ENCODE results near the gene PIEZO2. TPM values are rescaled to one million over a fixed set of nuclear protein-coding genes. Genes with fewer than 3 reads are reported as not detected.
"Not testable (repeated sequence)": the region's sequence is repeated elsewhere in the genome, so short reads cannot be mapped to it uniquely, and the experiment has no call there.

The PIEZO2 gene
- total RNA-seq, 1 donor from 2014 or later, result 1.7 TPM

DNA sequence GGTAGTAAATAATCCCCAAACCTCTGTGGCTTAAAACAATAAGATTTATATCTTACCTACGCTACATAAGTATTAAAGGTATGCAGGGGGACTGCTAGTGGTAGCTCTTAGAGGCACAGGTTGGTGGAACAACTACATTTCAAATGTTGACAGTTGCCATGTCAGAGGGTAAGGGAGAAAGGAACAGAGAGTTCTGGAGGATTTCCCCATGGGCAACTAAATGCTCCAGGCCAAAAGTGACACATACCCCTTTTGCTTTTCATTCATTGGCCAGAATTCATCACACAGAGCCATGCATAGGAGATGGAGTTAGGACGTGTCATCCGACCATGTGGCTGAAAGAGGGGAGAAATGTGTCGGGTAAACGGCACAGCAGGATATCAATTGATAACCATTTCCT, 490.4 kb downstream of the PIEZO2 start:
- Mint-ChIP-seq H3K4me1 (ENCODE audit: low read depth) (no peaks in the 10 kb centered on the region), H3K36me3 (ENCODE audit: insufficient read depth) (no peaks in the 10 kb centered on the region), H3K27me3 (peaks cover 9% of the 10 kb centered on the region), H3K9me3 (ENCODE audit: low read depth) (no peaks in the 10 kb centered on the region), H3K27ac (no peak overlapping the region), H3K4me3 (ENCODE audit: low read depth) (no peak overlapping the region)
- no peak for DNase-seq (ENCODE audit: low spot score, unreplicated experiment)
- no peak for TF ChIP-seq CTCF (IDR thresholded peaks at IDR 0.05; ENCODE audit: unreplicated experiment)

GRCh38 chr18:10644003-10644402, 505.4 kb downstream of the PIEZO2 start:
- not testable (repeated sequence) for H3K4me3 Mint-ChIP-seq (ENCODE audit: low read depth); H3K27me3 Mint-ChIP-seq; H3K27ac Mint-ChIP-seq; H3K36me3 Mint-ChIP-seq (ENCODE audit: insufficient read depth); H3K4me1 Mint-ChIP-seq (ENCODE audit: low read depth); H3K9me3 Mint-ChIP-seq (ENCODE audit: low read depth); DNase-seq (ENCODE audit: low spot score, unreplicated experiment)

GRCh38 chr18:10642915-10643524, 506.3 kb downstream of the PIEZO2 start:
- not testable (repeated sequence) for H3K27ac Mint-ChIP-seq; H3K4me3 Mint-ChIP-seq (ENCODE audit: low read depth); DNase-seq (ENCODE audit: low spot score, unreplicated experiment); H3K36me3 Mint-ChIP-seq (ENCODE audit: insufficient read depth); H3K4me1 Mint-ChIP-seq (ENCODE audit: low read depth); H3K27me3 Mint-ChIP-seq; H3K9me3 Mint-ChIP-seq (ENCODE audit: low read depth)

GRCh38 chr18:10638539-10638885, 510.9 kb downstream of the PIEZO2 start:
- H3K36me3 Mint-ChIP-seq (ENCODE audit: insufficient read depth); H3K9me3 Mint-ChIP-seq (ENCODE audit: low read depth); H3K4me1 Mint-ChIP-seq (ENCODE audit: low read depth); H3K4me3 Mint-ChIP-seq (ENCODE audit: low read depth); H3K27me3 Mint-ChIP-seq; H3K27ac Mint-ChIP-seq; DNase-seq (ENCODE audit: low spot score, unreplicated experiment): not testable (repeated sequence)

DNA sequence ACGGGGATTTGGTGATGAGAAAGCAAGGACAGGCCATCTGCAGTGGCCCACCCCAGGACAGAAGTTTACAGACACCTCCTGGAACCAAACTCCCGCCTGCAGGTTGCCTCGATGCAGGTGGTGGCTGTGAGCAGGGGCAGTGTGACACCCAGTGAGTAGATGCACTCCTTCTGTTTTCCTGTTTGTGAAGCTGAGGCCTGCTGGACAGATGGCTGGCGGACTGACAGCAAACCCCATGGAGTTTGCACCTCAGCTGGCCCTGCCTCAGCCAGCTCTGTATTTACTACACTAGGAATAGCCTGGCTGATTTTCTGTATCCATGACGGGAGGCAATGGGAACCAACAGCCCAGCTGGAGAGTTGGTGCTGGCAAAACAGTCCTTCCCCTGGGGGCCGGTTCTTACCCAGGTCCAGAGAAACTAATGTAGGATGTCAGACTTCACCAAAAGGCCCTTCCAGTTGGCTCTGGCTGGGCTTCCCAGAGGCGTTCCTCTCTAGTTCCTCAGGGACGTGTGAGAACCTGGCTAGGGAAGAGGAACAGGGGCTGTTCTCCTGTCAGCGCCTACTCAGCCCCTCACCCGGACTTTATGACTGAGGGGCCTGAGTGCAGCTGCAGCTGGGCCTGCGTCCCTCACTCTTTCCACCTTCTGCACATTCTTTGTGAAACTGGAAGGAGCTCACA, 511.4 kb downstream of the PIEZO2 start:
- not testable (repeated sequence) for H3K27me3 Mint-ChIP-seq; H3K27ac Mint-ChIP-seq; H3K9me3 Mint-ChIP-seq (ENCODE audit: low read depth); DNase-seq (ENCODE audit: low spot score, unreplicated experiment); H3K4me3 Mint-ChIP-seq (ENCODE audit: low read depth); H3K4me1 Mint-ChIP-seq (ENCODE audit: low read depth); H3K36me3 Mint-ChIP-seq (ENCODE audit: insufficient read depth)

GRCh38 chr18:10629076-10629475, 520.3 kb downstream of the PIEZO2 start:
- H3K4me3 Mint-ChIP-seq (ENCODE audit: low read depth); H3K27ac Mint-ChIP-seq; H3K27me3 Mint-ChIP-seq; H3K9me3 Mint-ChIP-seq (ENCODE audit: low read depth); H3K4me1 Mint-ChIP-seq (ENCODE audit: low read depth); DNase-seq (ENCODE audit: low spot score, unreplicated experiment); H3K36me3 Mint-ChIP-seq (ENCODE audit: insufficient read depth): not testable (repeated sequence)

DNA sequence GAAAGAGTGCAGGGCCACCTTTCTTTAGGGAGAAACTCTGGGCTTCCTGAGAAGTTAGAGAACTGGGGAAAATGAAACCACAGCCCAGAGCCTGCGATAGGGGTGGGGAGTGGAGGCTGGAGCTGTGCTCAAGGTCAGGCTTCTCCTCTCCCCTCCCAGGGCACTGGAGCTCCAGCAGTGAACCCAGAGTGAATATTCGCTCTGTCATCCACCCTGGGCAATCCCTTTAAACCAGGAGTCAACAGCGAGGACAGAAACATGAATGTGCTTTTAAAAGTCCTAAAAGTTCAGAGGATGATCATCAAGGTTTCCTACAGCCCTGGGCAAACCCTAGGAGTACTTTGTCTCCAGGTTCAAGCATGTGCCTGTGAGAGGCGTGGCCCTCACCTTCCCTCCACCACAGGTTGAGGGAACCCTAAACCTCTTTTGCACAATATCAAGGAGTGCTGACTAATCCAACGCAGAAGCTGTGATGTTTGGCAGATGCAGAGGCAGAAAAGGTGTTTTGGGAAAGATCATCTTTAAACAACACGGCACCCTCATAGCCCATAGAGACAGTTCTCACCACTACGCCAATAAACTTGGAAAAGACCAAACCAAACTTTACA, 522.7 kb downstream of the PIEZO2 start:
- H3K4me1 Mint-ChIP-seq (ENCODE audit: low read depth); H3K4me3 Mint-ChIP-seq (ENCODE audit: low read depth); H3K27me3 Mint-ChIP-seq; DNase-seq (ENCODE audit: low spot score, unreplicated experiment); H3K9me3 Mint-ChIP-seq (ENCODE audit: low read depth); H3K36me3 Mint-ChIP-seq (ENCODE audit: insufficient read depth); H3K27ac Mint-ChIP-seq: not testable (repeated sequence)

DNA sequence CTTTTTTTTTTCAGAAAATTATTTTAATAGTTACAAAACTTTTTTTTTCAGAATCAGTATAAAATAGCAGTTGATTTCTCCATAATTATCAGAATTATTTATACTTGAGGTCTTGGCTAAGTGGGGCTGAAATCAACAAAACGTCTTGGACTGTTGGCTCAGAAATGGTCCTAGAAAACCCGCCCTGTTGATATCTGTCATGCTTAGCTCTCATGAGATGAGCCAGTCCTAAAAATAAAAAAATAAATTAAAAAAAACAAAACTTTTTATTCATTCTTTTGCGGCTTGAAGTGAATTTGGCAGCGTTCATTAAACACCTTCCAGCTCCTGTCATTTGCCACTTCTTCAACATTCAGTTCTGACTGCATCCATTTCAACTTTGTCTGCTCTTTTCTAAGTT, 525.8 kb downstream of the PIEZO2 start:
- not testable (repeated sequence) for H3K27me3 Mint-ChIP-seq; H3K4me3 Mint-ChIP-seq (ENCODE audit: low read depth); H3K27ac Mint-ChIP-seq; DNase-seq (ENCODE audit: low spot score, unreplicated experiment); H3K4me1 Mint-ChIP-seq (ENCODE audit: low read depth); H3K9me3 Mint-ChIP-seq (ENCODE audit: low read depth); H3K36me3 Mint-ChIP-seq (ENCODE audit: insufficient read depth)

DNA sequence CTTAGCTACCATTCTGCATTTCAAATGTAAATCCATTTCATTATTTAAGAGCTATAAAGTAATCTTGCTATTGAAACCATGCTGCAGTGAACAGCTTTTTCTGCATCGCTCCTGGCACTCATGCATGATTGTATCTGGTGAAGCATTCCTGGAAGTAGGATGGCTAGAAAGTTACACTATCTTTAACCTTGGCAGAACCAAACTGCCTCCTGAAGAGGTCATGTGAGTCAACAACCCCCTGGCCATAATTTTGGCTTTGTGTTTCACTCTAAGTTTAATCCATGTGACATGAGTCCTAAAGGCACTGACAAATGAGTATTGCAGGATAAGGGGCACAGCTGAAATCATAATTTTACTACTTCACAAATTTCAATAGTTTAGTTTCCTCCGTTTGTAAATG, 526.4 kb downstream of the PIEZO2 start:
- not testable (repeated sequence) for H3K9me3 Mint-ChIP-seq (ENCODE audit: low read depth); H3K27me3 Mint-ChIP-seq; H3K36me3 Mint-ChIP-seq (ENCODE audit: insufficient read depth); H3K27ac Mint-ChIP-seq; H3K4me1 Mint-ChIP-seq (ENCODE audit: low read depth); H3K4me3 Mint-ChIP-seq (ENCODE audit: low read depth); DNase-seq (ENCODE audit: low spot score, unreplicated experiment)

GRCh38 chr18:10620670-10621329, 528.6 kb downstream of the PIEZO2 start:
- H3K36me3 Mint-ChIP-seq (ENCODE audit: insufficient read depth); H3K27me3 Mint-ChIP-seq; H3K9me3 Mint-ChIP-seq (ENCODE audit: low read depth); DNase-seq (ENCODE audit: low spot score, unreplicated experiment); H3K27ac Mint-ChIP-seq; H3K4me3 Mint-ChIP-seq (ENCODE audit: low read depth); H3K4me1 Mint-ChIP-seq (ENCODE audit: low read depth): not testable (repeated sequence)
